Fibroblast of lung (primary cell): ENCODE measurements around the gene YEATS4. TPM values are rescaled to one million over a fixed set of nuclear protein-coding genes. Genes with fewer than 3 reads are reported as not detected.
A peak's percentile ranks its signal among the peaks of the same experiment; 100 is the strongest.

ENCODE experiments used
- DNase-seq, 2 donors: peaks; one replicate each; pipeline versions ENCODE4 v3.0.0 to v3.0.0-alpha.2; 2010; ENCODE audit warnings: low read depth in 2 of 2
- H2AFZ ChIP-seq: 2 replicates; pipeline ENCODE4 v1.5.1; 2012; ENCODE audit warnings: low read length, control low read depth, inconsistent platforms
- H3K27ac ChIP-seq: 2 replicates; pipeline ENCODE4 v1.5.1; 2011; ENCODE audit warnings: low read length, control low read depth; ENCODE audit not compliant: insufficient read depth
- H3K27me3 ChIP-seq: 2 replicates; pipeline ENCODE4 v1.5.1; 2011; ENCODE audit warnings: mild to moderate bottlenecking, low read length; ENCODE audit not compliant: control insufficient read depth, insufficient read depth
- H3K36me3 ChIP-seq: 2 replicates; pipeline ENCODE4 v1.5.1; 2011; ENCODE audit warnings: low read length; ENCODE audit not compliant: control insufficient read depth, insufficient read depth
- H3K4me1 ChIP-seq: 2 replicates; pipeline ENCODE4 v1.5.1; 2011; ENCODE audit warnings: low read length; ENCODE audit not compliant: control insufficient read depth, insufficient read depth; ENCODE audit errors: extremely low read depth
- H3K4me2 ChIP-seq: 2 replicates; pipeline ENCODE4 v1.5.1; 2011; ENCODE audit warnings: low read length, control low read depth; ENCODE audit not compliant: insufficient read depth; ENCODE audit errors: extremely low read depth
- H3K4me3 ChIP-seq, 4 experiments: fragments of 200-600 bp in 1 of 4; sonication (generic) in 1 of 4; replicated peaks in 1 of 4; 2 replicates each; pipeline ENCODE4 v1.5.1; 2011 to 2016; ENCODE audit warnings: low read length in 4 of 4, low read depth in 3 of 4, mild to moderate bottlenecking in 3 of 4, control low read depth in 2 of 4, inconsistent platforms in 1 of 4, mixed read lengths in 1 of 4; ENCODE audit not compliant: insufficient read depth in 1 of 4; ENCODE audit errors: control extremely low read depth in 1 of 4
- H3K79me2 ChIP-seq: 2 replicates; pipeline ENCODE4 v1.5.1; 2012; ENCODE audit warnings: mild to moderate bottlenecking, low read length, inconsistent platforms; ENCODE audit not compliant: control insufficient read depth, insufficient read depth
- H3K9ac ChIP-seq: 2 replicates; pipeline ENCODE4 v1.5.1; 2011; ENCODE audit warnings: mild to moderate bottlenecking, low read length, control low read depth; ENCODE audit not compliant: insufficient read depth
- H3K9me3 ChIP-seq: 2 replicates; pipeline ENCODE4 v1.5.1; 2012; ENCODE audit warnings: low read depth, low read length; ENCODE audit not compliant: control insufficient read depth, insufficient read depth
- H4K20me1 ChIP-seq: 2 replicates; pipeline ENCODE4 v1.5.1; 2011; ENCODE audit warnings: low read length; ENCODE audit not compliant: control insufficient read depth, insufficient read depth; ENCODE audit errors: extremely low read depth
- EZH2 ChIP-seq: IDR thresholded peaks from 2 replicates; pipeline ENCODE4 v1.5.1; 2012; ENCODE audit warnings: low read length, control low read depth, mild to moderate bottlenecking; ENCODE audit errors: missing control alignments
- polyA plus RNA-seq, 2 donors: library from polyadenylated mRNA; depleted of rRNA in 1 of 2; stranded (reverse) in 1 of 2; unstranded in 1 of 2; fragments of >200 nt; gene quantifications; 2 replicates each; pipeline ENCODE4 v1.2.1, GENCODE V29; 2011 to 2012; ENCODE audit warnings: missing spikeins in 1 of 2
- total RNA-seq: library from RNA; depleted of rRNA; stranded (reverse); fragments of >200 nt; gene quantifications from 2 replicates; pipeline ENCODE4 v1.2.1, GENCODE V29; 2014
- TF ChIP-seq, protein P1 (sequence below), 2 donors: IDR thresholded peaks in 1 of 2; conservative IDR thresholded peaks in 1 of 2; 1 replicate in 1 of 2; 2 replicates in 1 of 2; pipeline ENCODE4 v1.5.1; 2011 to 2012; ENCODE audit warnings: low read length in 2 of 2, control low read depth in 1 of 2, inconsistent platforms in 1 of 2, low read depth in 1 of 2, mild to moderate bottlenecking in 1 of 2

The YEATS4 gene
- total and polyA plus RNA-seq, 2 donors (not counting 1 experiment from before 2014, with no cell fraction given), result 14.1 to 16.3 TPM

DNA sequence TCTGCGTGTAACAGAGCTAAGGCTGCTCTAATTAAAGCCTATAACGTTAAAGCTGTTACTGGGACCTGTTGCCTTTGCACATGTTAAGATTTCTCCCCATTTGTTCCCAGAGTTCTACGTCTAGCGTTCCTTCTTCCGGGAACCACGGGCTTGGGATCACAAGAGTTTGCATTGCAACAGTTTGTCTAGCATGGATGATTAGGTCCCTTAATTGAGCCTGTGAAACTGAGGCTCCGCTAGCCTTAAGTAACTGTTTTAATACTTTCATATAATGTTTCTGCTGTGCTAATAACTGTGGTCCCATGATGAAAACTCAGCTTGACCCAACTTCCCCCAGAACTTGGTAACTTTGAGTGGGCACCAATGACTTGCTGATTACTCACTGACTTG lies 28.0 kb upstream of the YEATS4 start:
- H2AFZ ChIP-seq, result no peak overlapping the region
- peak overlapping the region in 2 of 4 experiments; percentile 35 to 52 for H3K4me3 ChIP-seq
- H4K20me1 ChIP-seq, result no peaks in the 10 kb centered on the region
- no peak overlapping the region for H3K27ac ChIP-seq
- no peak overlapping the region for H3K9ac ChIP-seq
- TF ChIP-seq, protein P1, sequence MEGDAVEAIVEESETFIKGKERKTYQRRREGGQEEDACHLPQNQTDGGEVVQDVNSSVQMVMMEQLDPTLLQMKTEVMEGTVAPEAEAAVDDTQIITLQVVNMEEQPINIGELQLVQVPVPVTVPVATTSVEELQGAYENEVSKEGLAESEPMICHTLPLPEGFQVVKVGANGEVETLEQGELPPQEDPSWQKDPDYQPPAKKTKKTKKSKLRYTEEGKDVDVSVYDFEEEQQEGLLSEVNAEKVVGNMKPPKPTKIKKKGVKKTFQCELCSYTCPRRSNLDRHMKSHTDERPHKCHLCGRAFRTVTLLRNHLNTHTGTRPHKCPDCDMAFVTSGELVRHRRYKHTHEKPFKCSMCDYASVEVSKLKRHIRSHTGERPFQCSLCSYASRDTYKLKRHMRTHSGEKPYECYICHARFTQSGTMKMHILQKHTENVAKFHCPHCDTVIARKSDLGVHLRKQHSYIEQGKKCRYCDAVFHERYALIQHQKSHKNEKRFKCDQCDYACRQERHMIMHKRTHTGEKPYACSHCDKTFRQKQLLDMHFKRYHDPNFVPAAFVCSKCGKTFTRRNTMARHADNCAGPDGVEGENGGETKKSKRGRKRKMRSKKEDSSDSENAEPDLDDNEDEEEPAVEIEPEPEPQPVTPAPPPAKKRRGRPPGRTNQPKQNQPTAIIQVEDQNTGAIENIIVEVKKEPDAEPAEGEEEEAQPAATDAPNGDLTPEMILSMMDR (conservative IDR thresholded peaks at IDR 0.05 in 1 of 2, IDR thresholded peaks at IDR 0.05 in 1 of 2; ENCODE audit: low read depth in 1 of 2, low read length in 2 of 2), result no peak
- TF ChIP-seq EZH2, result peak; percentile 28
- no peaks in the 10 kb centered on the region for H3K9me3 ChIP-seq
- H3K27me3 ChIP-seq, result peaks cover 27% of the 10 kb centered on the region
- peak overlapping the region; percentile 40 for H3K4me2 ChIP-seq
- no peaks in the 10 kb centered on the region for H3K4me1 ChIP-seq
- H3K79me2 ChIP-seq, result no peaks in the 10 kb centered on the region
- H3K36me3 ChIP-seq, result no peaks in the 10 kb centered on the region
- DNase-seq, result peak in 1 of 2 donors; percentile 9

DNA sequence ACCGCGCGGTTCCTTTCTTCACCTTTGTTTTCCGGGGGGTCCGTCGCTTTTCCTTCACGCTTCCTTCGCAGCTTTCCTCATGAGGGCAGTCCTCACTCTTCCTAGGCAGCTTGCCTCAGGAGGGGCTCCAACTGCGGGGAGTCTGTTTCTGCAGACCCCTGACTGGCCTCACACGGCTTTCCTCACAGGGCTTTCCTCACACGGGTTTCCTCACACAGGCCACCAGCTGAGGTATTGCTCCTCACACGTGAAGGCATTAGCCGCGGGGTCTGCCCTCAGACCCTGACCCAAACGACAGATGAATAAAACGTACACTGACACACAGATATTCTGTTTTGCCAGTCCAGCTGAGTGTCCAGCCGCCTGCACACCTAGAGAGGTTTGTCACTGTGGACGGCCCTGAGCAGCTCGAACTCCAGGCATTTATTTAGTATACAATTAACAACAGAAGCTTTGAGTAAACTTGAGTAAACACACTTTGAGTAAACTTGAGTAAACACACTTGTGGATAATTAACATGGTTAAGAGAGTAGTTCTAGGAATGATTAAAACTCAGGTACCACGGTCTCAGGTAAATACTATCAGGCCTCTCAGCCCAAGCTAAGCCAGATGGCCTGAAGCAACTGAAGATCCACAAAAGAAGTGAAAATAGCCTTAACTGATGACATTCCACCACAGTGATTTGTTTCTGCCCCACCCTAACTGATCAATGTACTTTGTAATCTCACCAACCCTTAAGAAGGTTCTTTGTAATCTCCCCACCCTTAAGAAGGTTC lies 27.4 kb upstream of the YEATS4 start:
- TF ChIP-seq, protein P1 (conservative IDR thresholded peaks at IDR 0.05 in 1 of 2, IDR thresholded peaks at IDR 0.05 in 1 of 2; ENCODE audit: low read depth in 1 of 2, low read length in 2 of 2), result no peak
- no peak for TF ChIP-seq EZH2
- H3K4me2 ChIP-seq, result peak overlapping the region; percentile 4
- peaks cover 27% of the 10 kb centered on the region for H3K27me3 ChIP-seq

DNA sequence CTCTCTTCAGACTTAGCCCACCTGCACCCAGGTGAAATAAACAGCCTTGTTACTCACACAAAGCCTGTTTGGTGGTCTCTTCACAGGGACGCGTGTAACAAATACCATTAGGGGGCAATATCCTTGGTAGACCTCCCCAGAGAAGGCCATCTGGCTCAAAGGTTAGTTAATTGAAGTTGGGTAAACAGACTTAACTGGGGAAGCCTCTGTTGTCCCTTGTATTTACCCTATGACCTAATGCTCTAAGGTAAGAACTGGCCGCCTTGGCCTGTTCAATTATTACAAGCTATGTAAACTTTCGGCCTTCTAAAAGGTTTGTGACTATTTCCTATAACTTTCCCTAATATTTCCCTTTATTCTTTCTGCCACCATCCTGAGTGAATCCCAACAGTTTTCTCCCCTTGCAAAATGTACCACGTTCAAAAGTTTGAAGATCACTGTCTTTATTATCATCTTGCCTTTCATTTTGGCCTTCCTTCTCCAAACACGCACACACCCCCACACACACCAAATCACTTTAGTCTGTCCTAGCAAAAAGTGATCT lies 26.7 kb upstream of the YEATS4 start:
- no peaks in the 10 kb centered on the region for H4K20me1 ChIP-seq

More for the DNA sequence above, 27.4 kb upstream of the YEATS4 start:
- no peak overlapping the region for H3K9ac ChIP-seq
- H3K27ac ChIP-seq, result no peak overlapping the region
- no peak overlapping the region for H3K4me3 ChIP-seq
- DNase-seq, result no peak
- H3K4me1 ChIP-seq, result no peaks in the 10 kb centered on the region
- no peaks in the 10 kb centered on the region for H3K79me2 ChIP-seq
- no peaks in the 10 kb centered on the region for H4K20me1 ChIP-seq
- no peaks in the 10 kb centered on the region for H3K9me3 ChIP-seq
- no peaks in the 10 kb centered on the region for H3K36me3 ChIP-seq
- H2AFZ ChIP-seq, result no peak overlapping the region

More for the DNA sequence above, 26.7 kb upstream of the YEATS4 start:
- DNase-seq, result no peak
- H3K4me1 ChIP-seq, result no peaks in the 10 kb centered on the region
- peaks cover 27% of the 10 kb centered on the region for H3K27me3 ChIP-seq
- H3K27ac ChIP-seq, result no peak overlapping the region
- no peak overlapping the region for H3K4me2 ChIP-seq
- H3K4me3 ChIP-seq, result no peak overlapping the region
- TF ChIP-seq EZH2, result no peak
- TF ChIP-seq, protein P1 (conservative IDR thresholded peaks at IDR 0.05 in 1 of 2, IDR thresholded peaks at IDR 0.05 in 1 of 2; ENCODE audit: low read depth in 1 of 2, low read length in 2 of 2), result no peak
- H3K9me3 ChIP-seq, result no peaks in the 10 kb centered on the region
- no peak overlapping the region for H3K9ac ChIP-seq
- no peak overlapping the region for H2AFZ ChIP-seq
- H3K79me2 ChIP-seq, result no peaks in the 10 kb centered on the region
- no peaks in the 10 kb centered on the region for H3K36me3 ChIP-seq
